Measurements from ENCODE around the gene LNX1.

Gene LNX1

DNA sequence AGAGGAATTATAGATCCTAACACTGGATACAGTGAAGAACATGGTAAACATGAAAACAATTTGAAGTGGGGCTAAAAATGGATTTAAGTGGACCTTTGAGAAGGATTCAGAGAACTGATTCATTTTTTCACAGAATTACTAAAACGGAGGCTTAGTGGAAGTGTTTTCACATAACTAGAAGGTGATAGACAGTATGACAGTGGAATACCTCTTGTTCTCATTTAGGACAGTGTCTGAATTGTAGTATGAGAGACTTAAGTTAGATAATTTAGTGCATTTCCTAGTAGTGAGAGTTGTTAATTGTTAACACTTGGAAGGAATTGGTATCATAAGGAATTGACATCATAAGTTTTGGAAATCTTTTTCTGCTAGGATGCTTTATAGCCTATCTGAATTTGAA lies 149.7 kb downstream of the LNX1 start:
- DNase-seq (ENCODE audit: extremely low read depth, low read depth) = no peak

DNA sequence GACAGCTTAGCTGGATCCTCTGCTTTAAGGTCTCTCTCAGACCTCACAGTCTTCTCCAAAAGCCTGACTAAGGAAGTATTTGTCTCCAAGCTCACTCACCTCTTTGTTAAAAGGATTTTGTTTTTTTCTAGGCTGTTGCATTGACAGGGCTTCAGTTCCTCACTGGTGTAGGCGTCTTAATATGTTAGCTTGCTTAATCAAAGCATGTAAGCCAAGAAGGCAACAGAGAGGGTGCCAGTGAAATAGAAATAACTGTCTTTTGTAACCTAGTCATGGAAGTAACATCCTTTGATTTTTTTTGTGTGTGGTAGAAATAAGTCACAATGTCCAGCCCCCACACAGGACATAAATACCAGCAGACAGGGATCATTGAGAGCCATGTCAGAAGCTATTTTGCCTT lies 155.0 kb downstream of the LNX1 start:
- TF ChIP-seq, protein P1, sequence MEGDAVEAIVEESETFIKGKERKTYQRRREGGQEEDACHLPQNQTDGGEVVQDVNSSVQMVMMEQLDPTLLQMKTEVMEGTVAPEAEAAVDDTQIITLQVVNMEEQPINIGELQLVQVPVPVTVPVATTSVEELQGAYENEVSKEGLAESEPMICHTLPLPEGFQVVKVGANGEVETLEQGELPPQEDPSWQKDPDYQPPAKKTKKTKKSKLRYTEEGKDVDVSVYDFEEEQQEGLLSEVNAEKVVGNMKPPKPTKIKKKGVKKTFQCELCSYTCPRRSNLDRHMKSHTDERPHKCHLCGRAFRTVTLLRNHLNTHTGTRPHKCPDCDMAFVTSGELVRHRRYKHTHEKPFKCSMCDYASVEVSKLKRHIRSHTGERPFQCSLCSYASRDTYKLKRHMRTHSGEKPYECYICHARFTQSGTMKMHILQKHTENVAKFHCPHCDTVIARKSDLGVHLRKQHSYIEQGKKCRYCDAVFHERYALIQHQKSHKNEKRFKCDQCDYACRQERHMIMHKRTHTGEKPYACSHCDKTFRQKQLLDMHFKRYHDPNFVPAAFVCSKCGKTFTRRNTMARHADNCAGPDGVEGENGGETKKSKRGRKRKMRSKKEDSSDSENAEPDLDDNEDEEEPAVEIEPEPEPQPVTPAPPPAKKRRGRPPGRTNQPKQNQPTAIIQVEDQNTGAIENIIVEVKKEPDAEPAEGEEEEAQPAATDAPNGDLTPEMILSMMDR (IDR thresholded peaks at IDR 0.05; ENCODE audit: low read depth, low read length) = no peak
- DNase-seq (ENCODE audit: extremely low read depth, low read depth) = no peak

More for the DNA sequence above, 149.7 kb downstream of the LNX1 start:
- TF ChIP-seq, protein P1 (IDR thresholded peaks at IDR 0.05; ENCODE audit: low read depth, low read length) = no peak

DNA sequence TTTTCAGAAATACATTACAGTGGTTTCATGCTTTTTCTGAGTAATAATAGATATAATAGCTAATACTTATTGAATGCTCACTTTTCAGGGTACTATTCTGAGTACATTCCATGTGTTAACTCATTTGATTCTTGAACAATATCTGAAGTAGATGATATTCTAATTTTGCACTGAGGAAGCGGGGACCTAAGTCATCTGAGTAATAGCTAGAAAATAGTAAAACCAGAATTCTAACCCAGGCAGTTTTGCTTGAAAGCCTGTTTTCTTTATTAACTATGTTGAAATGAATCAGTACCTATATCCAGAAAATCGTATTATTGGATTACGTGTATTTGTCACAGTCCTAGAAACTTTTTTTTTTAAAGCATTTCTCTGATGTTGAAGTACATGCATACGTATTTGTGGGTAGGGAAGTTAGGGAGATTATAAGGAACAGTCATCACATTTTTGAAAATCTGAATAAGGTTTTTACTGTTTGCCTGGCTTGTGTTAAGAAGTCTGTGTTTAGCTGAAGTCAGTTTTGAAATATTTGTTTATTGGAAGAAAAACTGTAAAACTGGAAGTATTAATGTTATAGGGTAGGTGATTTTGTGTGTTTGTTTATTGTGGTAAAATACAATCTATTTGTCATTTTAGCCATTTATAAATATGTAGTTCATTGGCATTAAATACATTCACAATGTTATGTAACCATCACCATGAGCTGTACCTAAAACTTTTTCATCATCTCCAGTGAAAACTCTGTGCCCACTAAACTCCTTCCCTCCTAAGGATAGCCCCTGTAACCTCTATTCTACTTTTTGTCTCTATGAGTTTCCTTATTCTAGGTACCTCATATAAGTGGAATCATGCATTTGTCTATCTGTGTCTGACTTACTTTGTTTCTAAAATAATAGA lies 158.5 kb downstream of the LNX1 start:
- TF ChIP-seq, protein P1 (IDR thresholded peaks at IDR 0.05; ENCODE audit: low read depth, low read length) = no peak
- no peak for DNase-seq (ENCODE audit: extremely low read depth, low read depth)

DNA sequence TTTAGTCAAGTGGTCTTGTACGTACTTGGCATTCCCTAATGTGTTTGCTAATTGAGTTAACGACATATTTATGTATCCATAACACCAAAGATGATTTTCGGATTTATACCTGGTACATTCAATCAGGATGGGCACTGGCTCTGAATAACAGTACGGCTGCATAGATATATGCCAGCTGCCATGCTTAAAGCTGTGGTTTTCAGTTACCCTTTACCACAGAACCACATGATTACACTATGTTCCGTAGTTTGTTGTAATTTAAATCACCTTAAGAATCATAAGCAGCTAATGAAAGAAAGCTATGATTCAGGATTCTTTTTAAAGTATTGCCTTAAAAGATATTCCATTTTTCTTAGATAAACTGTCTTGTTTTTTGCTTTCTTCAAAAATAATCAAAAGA lies 160.2 kb downstream of the LNX1 start:
- DNase-seq (ENCODE audit: extremely low read depth, low read depth) = no peak
- TF ChIP-seq, protein P1 (IDR thresholded peaks at IDR 0.05; ENCODE audit: low read depth, low read length) = no peak

DNA sequence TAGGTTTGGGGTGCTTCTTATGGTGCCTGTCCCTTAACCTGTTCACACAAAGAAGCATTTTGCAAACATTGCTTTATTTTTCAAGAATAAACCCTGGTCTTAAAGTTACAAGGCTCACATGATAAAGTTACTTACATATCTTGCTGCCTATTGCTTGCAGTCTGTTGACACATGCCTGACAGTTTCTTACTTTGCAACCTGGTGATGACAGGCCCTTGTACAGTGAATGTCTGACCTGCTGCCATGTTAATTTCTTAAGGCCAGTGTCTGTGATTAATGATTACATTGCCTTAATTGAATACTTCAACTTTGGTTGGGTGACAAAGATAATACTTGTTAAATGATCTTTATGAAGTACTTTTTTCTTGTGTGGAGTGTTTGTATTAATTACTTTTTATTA lies 163.9 kb downstream of the LNX1 start:
- DNase-seq (ENCODE audit: extremely low read depth, low read depth) = no peak
- TF ChIP-seq, protein P1 (IDR thresholded peaks at IDR 0.05; ENCODE audit: low read depth, low read length) = no peak

DNA sequence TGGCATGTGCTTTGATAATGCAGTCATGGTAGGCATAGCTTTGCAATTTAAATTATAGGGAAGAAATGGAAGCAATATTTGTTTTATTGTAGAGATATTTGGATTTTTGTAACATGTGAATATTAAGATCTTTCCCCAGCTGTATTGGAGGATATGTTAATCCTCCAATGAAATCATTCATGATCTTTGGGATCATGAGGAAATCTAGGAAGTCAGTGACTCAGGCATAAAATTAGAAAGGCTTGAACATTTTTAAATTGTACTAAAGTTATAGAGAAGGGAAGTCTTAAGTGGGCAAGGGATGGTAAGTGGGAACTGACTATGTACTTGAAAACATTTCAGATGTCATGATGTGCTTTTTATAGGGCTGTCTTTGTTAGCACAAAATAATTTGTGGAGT lies 167.0 kb downstream of the LNX1 start:
- no peak for DNase-seq (ENCODE audit: extremely low read depth, low read depth)
- TF ChIP-seq, protein P1 (IDR thresholded peaks at IDR 0.05; ENCODE audit: low read depth, low read length) = no peak

DNA sequence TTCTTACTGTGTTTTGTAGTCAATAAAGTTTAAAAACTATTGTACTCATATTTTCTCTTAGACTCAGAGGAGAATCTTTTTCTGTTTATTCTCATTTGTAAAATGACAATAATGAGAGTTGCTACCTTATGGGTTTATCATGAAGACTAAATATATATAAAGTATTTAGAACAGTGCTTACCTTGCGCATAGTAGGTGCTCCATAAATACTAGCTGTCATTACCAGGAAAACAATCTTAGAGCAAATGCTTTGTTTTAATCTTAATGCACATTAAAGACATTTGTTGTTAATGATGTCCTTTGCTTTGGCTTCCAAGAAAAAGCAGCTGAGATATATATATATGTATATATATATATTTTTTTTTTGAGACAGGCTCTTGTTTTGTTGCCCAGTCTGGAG lies 168.9 kb downstream of the LNX1 start:
- DNase-seq (ENCODE audit: extremely low read depth, low read depth) = no peak
- TF ChIP-seq, protein P1 (IDR thresholded peaks at IDR 0.05; ENCODE audit: low read depth, low read length) = no peak

Data from AG09319 (cell line).